ENCODE results near the gene EFNA2. TPM values are rescaled to one million over a fixed set of nuclear protein-coding genes. Genes with fewer than 3 reads are reported as not detected.
"Not testable (repeated sequence)": the region's sequence is repeated elsewhere in the genome, so short reads cannot be mapped to it uniquely, and the experiment has no call there.

Gene EFNA2
- total RNA-seq, 1 donor from 2014 or later, result not detected

- intact Hi-C loops (cut with DNase I), result no loop called here
- DNase-seq (no peak), ATAC-seq (ENCODE audit: poor library complexity) (no peak)
These were observed 18.7 kb downstream of the EFNA2 start for GRCh38 chr19:1304197-1304924.

GRCh38 chr19:1305354-1305753, 19.7 kb downstream of the EFNA2 start:
- intact Hi-C loops (cut with DNase I); ATAC-seq (ENCODE audit: poor library complexity): not testable (repeated sequence)

GRCh38 chr19:1307320-1307719, 21.6 kb downstream of the EFNA2 start:
- ATAC-seq (ENCODE audit: poor library complexity) (no peak), DNase-seq (no peak)
- intact Hi-C loops (cut with DNase I), result no loop called here

More at GRCh38 chr19:1305354-1305753, 19.7 kb downstream of the EFNA2 start:
- DNase-seq, result not testable (repeated sequence)

- intact Hi-C loops (cut with DNase I), result no loop called here
- DNase-seq (no peak), ATAC-seq (ENCODE audit: poor library complexity) (no peak)
These were observed 22.2 kb downstream of the EFNA2 start for GRCh38 chr19:1307755-1308303.

GRCh38 chr19:1308718-1309117, 23.0 kb downstream of the EFNA2 start:
- intact Hi-C loops (cut with DNase I), result no loop called here
- DNase-seq, result no peak
- no peak for ATAC-seq (ENCODE audit: poor library complexity)

GRCh38 chr19:1309977-1310852, 24.5 kb downstream of the EFNA2 start:
- intact Hi-C loops (cut with DNase I), result no loop called here

GRCh38 chr19:1310853-1311180, 25.1 kb downstream of the EFNA2 start:
- intact Hi-C loops (cut with DNase I), result no loop called here
- DNase-seq (no peak), ATAC-seq (ENCODE audit: poor library complexity) (no peak)

More at GRCh38 chr19:1309977-1310852, 24.5 kb downstream of the EFNA2 start:
- DNase-seq (no peak), ATAC-seq (ENCODE audit: poor library complexity) (no peak)

GRCh38 chr19:1311543-1312091, 25.9 kb downstream of the EFNA2 start:
- intact Hi-C loops (cut with DNase I), result no loop called here
- DNase-seq (no peak), ATAC-seq (ENCODE audit: poor library complexity) (no peak)

- DNase-seq (no peak), ATAC-seq (ENCODE audit: poor library complexity) (no peak)
- intact Hi-C loops (cut with DNase I), result no loop called here
These were observed 27.4 kb downstream of the EFNA2 start for GRCh38 chr19:1312767-1313694.

- intact Hi-C loops (cut with DNase I), result no loop called here
- DNase-seq (no peak), ATAC-seq (ENCODE audit: poor library complexity) (no peak)
These were observed 28.3 kb downstream of the EFNA2 start for GRCh38 chr19:1313695-1314613.

GRCh38 chr19:1315470-1316166, 29.9 kb downstream of the EFNA2 start:
- peak; percentile 63 for DNase-seq
- peak; percentile 93 for ATAC-seq (ENCODE audit: poor library complexity)
- intact Hi-C loops (cut with DNase I), result no loop called here

- ATAC-seq (ENCODE audit: poor library complexity), result no peak
- no peak for DNase-seq
- intact Hi-C loops (cut with DNase I), result no loop called here
These were observed 30.8 kb downstream of the EFNA2 start for GRCh38 chr19:1316466-1316865.

GRCh38 chr19:1317274-1318003, 31.8 kb downstream of the EFNA2 start:
- intact Hi-C loops (cut with DNase I), result no loop called here
- no peak for DNase-seq

GRCh38 chr19:1318678-1319471, 33.2 kb downstream of the EFNA2 start:
- DNase-seq, result no peak
- intact Hi-C loops (cut with DNase I), result no loop called here
- no peak for ATAC-seq (ENCODE audit: poor library complexity)

More at GRCh38 chr19:1317274-1318003, 31.8 kb downstream of the EFNA2 start:
- no peak for ATAC-seq (ENCODE audit: poor library complexity)

GRCh38 chr19:1320282-1320650, 34.6 kb downstream of the EFNA2 start:
- ATAC-seq (ENCODE audit: poor library complexity); intact Hi-C loops (cut with DNase I); DNase-seq: not testable (repeated sequence)
